Left ventricle myocardium inferior (tissue), 1 donor: Measurements from ENCODE around the gene XKR7. TPM values are rescaled to one million over a fixed set of nuclear protein-coding genes. Genes with fewer than 3 reads are reported as not detected.

Experiments used
- DNase-seq: peaks from one replicate; pipeline ENCODE4 v3.0.0-alpha.2; 2020
- H3K27ac ChIP-seq: fragments of 200-600 bp; replicated peaks from 2 replicates; pipeline ENCODE4 v1.8.0; 2021
- H3K27me3 ChIP-seq: fragments of 200-600 bp; 2 replicates; pipeline ENCODE4 v1.8.0; 2021; ENCODE audit warnings: low read depth
- H3K36me3 ChIP-seq: fragments of 200-600 bp; 2 replicates; pipeline ENCODE4 v1.8.0; 2021
- H3K4me1 ChIP-seq: fragments of 200-600 bp; 2 replicates; pipeline ENCODE4 v1.8.0; 2021
- H3K4me3 ChIP-seq: fragments of 200-600 bp; 2 replicates; pipeline ENCODE4 v1.8.0; 2021; ENCODE audit warnings: mild to moderate bottlenecking, moderate library complexity
- H3K9me3 ChIP-seq: fragments of 200-600 bp; replicated peaks from 2 replicates; pipeline ENCODE4 v1.8.0; 2021
- CTCF ChIP-seq: fragments of 200-600 bp; IDR thresholded peaks from 2 replicates; pipeline ENCODE4 v1.8.0; 2021; ENCODE audit warnings: antibody characterized with exemption, mild to moderate bottlenecking, borderline replicate concordance
- intact Hi-C: fragments of 100-400 bp; cut with micrococcal nuclease; formaldehyde crosslinking; loops from one replicate; pipeline ENCODE4 v1.11.0; 2022
- total RNA-seq: library from RNA; stranded (reverse); fragmentation: NEBNext Ultra II Directional; extraction: Animal tissue kit (Norgen Biotek cat#: 25700); gene quantifications from one replicate; pipeline ENCODE4 v1.2.1, GENCODE V29; 2021
- donor health status: DM: no; HTN: yes; CAD: no; lungs with severe emphysema.

The XKR7 gene
- total RNA-seq, 1 donor from 2014 or later = not detected

GRCh38 chr20:31945319-31945718 is 22.6 kb upstream of the XKR7 start:
- no peak for TF ChIP-seq CTCF
- peaks cover 25% of the 10 kb centered on the region for H3K4me1 ChIP-seq
- DNase-seq = no peak
- no peaks in the 10 kb centered on the region for H3K27me3 ChIP-seq
- no peak overlapping the region for H3K4me3 ChIP-seq
- intact Hi-C loops = no loop called here
- peaks cover 3% of the 10 kb centered on the region for H3K9me3 ChIP-seq
- peaks cover 59% of the 10 kb centered on the region for H3K36me3 ChIP-seq
- no peak overlapping the region for H3K27ac ChIP-seq

GRCh38 chr20:31945785-31946184 is 22.2 kb upstream of the XKR7 start:
- Histone ChIP-seq H3K27ac (no peak overlapping the region), H3K36me3 (peaks cover 59% of the 10 kb centered on the region), H3K9me3 (peaks cover 3% of the 10 kb centered on the region), H3K4me1 (peaks cover 30% of the 10 kb centered on the region), H3K27me3 (no peaks in the 10 kb centered on the region), H3K4me3 (no peak overlapping the region)
- TF ChIP-seq CTCF = no peak
- DNase-seq = no peak
- intact Hi-C loops = no loop called here

GRCh38 chr20:31948008-31948407 is 19.9 kb upstream of the XKR7 start:
- no peak overlapping the region for H3K27ac ChIP-seq
- intact Hi-C loops = no loop called here
- peaks cover 3% of the 10 kb centered on the region for H3K9me3 ChIP-seq
- no peak overlapping the region for H3K4me3 ChIP-seq
- peaks cover 31% of the 10 kb centered on the region for H3K4me1 ChIP-seq
- no peak for DNase-seq
- peaks cover 59% of the 10 kb centered on the region for H3K36me3 ChIP-seq
- H3K27me3 ChIP-seq = no peaks in the 10 kb centered on the region
- no peak for TF ChIP-seq CTCF

GRCh38 chr20:31949877-31950646 is 17.9 kb upstream of the XKR7 start:
- TF ChIP-seq CTCF = no peak
- Histone ChIP-seq H3K36me3 (peaks cover 52% of the 10 kb centered on the region), H3K27ac (no peak overlapping the region), H3K9me3 (peaks cover 3% of the 10 kb centered on the region), H3K27me3 (peaks cover 4% of the 10 kb centered on the region), H3K4me3 (peak overlapping the region; percentile 97), H3K4me1 (peaks cover 22% of the 10 kb centered on the region)
- intact Hi-C loops = loop anchor here (10.0 kb wide), 1 partner anchor 95 kb away; no protein-coding TSS in a partner anchor
- no peak for DNase-seq

- Histone ChIP-seq H3K4me3 (peak overlapping the region; percentile 97), H3K27me3 (peaks cover 15% of the 10 kb centered on the region), H3K4me1 (peaks cover 22% of the 10 kb centered on the region), H3K36me3 (peaks cover 41% of the 10 kb centered on the region), H3K9me3 (peaks cover 3% of the 10 kb centered on the region), H3K27ac (peak overlapping the region; percentile 87)
- no peak for DNase-seq
- TF ChIP-seq CTCF = no peak
- intact Hi-C loops = loop anchor here (10.0 kb wide), 1 partner anchor 96 kb away; no protein-coding TSS in a partner anchor
Observed at GRCh38 chr20:31951203-31951529, 16.8 kb upstream of the XKR7 start.
